C4-2B (cell line): ENCODE measurements around the gene PPIF.

Experiments
- H3K27ac ChIP-seq: fragments of 450-650 bp; 2 replicates; pipeline ENCODE4 v1.5.1; 2017
- ZFX ChIP-seq: fragments of 450-650 bp; IDR thresholded peaks from 2 replicates; pipeline ENCODE4 v1.6.1; 2017
- TF ChIP-seq, protein P1 (sequence below): fragments of 450-650 bp; conservative IDR thresholded peaks from 2 replicates; pipeline ENCODE4 v1.5.1; 2017; ENCODE audit warnings: mild to moderate bottlenecking

The PPIF gene

DNA sequence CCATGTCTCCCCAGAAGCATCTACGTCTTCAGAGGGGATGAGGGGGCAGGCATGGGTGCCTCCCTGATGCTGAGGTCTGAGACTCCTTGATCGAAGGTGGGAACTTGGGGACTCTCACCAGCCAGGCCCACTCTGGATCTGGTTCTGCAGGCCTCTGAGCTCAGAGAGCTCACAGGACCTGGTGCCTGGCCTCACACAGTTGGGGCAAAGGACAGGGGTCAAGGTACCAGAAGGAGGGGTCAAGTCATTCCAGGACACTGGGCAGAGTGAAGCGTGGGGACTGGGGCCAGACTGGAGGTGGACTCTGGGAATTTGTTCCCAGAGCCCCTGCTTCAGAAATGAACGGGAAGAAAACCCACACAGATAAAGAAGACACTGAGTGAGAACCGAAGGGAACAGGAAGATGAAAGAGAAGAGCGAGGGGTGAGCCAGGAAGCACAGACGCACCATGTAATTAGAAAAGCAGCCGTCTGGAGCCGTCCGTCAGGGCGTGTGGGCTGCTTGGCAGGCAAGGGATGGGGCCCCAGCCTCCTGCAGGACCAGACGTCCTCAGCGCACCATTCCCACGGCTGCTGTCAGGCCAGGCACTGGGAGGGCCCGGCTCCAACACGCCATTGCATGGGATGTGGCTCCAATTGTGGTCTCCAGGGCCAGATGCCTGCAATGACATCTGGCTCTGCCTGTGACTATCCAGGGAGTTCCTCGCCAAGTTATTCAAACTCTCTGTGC, 50.5 kb downstream of the PPIF start:
- H3K27ac ChIP-seq: no peak overlapping the region
- TF ChIP-seq, protein P1, sequence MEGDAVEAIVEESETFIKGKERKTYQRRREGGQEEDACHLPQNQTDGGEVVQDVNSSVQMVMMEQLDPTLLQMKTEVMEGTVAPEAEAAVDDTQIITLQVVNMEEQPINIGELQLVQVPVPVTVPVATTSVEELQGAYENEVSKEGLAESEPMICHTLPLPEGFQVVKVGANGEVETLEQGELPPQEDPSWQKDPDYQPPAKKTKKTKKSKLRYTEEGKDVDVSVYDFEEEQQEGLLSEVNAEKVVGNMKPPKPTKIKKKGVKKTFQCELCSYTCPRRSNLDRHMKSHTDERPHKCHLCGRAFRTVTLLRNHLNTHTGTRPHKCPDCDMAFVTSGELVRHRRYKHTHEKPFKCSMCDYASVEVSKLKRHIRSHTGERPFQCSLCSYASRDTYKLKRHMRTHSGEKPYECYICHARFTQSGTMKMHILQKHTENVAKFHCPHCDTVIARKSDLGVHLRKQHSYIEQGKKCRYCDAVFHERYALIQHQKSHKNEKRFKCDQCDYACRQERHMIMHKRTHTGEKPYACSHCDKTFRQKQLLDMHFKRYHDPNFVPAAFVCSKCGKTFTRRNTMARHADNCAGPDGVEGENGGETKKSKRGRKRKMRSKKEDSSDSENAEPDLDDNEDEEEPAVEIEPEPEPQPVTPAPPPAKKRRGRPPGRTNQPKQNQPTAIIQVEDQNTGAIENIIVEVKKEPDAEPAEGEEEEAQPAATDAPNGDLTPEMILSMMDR: no peak
- TF ChIP-seq ZFX: no peak

DNA sequence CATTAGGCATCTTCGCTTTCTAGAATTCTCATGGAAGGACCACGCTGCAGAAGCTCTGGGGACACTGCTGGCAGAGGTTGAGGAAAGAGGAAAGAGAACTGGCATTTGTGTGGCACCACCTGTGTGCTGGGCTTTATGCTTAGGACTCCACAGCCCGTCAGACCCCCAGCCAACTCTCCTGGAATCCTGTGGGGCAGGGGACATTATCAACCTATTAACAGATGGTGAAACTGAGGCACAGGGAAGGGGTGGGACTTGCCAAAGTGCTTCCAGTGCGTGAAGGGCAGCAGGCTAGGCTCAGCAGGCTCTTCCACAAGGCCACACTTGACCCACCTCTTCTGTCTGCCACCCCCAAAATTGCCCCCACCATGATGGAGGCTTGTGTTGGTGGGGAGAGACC, 51.4 kb downstream of the PPIF start:
- no peak for TF ChIP-seq ZFX
- TF ChIP-seq, protein P1: no peak
- no peak overlapping the region for H3K27ac ChIP-seq

DNA sequence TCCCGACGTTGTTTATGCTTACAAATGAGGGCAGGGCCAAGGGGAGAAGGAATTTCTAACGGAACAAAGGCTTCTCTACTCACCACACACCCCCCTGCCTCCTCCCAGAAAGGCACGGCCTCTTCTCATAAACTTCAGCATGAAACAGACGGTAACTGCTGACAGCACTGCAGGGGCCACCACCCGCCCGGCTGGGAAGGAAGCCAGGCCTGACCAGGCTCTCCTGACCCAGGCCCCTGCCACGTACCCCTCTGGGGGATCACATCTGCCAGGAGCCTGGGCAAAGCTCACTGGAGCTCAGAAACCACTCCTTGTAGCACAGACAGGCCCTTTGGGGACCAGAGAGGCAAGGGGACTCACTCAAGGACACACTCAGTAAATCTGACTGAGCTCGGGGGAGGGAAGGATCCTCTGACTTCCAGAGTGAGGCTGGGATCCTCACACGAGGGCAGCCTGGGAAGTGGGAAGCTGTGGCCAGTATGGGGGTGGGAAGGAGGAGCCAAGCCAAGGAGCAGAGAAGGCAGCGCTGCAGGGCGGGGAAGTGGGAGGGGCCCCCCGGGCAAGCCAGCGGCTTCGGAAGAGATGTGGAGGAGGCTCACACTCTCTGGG, 52.1 kb downstream of the PPIF start:
- no peak for TF ChIP-seq ZFX
- TF ChIP-seq, protein P1: no peak
- no peak overlapping the region for H3K27ac ChIP-seq

DNA sequence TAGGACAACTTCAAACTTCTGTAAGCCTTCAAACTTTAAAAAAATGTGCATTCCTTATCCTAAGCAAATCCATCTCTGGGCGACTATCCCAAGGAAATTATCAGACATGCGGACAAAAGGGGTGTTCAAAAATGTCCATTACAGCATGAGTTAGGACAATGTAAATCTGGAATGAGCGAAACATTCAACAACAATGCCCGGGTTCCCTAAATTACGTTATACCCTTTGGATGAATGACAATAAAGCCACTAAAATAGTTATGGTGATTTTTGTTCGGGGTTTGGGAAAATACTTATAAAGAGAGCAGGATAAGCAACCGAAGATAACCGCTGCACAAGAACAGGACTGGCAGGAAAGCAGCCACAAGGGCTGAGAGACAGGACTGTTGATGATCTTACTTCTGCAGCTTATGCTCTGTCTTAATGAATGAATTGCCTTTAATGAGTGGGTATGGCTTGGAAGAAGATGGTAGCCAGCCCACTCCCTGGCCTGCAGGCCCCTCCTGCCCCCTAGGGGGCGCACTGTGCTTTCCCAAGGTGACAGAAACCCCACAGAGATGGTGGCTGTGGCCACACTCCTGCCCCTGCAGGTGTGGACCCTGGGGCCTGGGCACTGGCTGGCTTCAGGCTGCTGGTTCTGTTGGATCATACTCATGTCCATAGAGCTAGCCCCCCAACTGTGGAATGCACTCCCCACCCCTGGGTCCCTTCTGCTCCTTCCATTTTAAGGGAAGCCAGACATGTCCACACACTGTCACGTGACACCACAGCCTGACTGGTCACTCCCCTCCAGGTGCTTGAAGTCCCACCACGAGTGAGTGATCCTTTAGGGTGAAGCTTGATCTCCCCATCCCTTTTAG, 53.1 kb downstream of the PPIF start:
- H3K27ac ChIP-seq: no peak overlapping the region
- TF ChIP-seq, protein P1: no peak; the same call in 1 of the 2 replicates
- TF ChIP-seq ZFX: no peak

DNA sequence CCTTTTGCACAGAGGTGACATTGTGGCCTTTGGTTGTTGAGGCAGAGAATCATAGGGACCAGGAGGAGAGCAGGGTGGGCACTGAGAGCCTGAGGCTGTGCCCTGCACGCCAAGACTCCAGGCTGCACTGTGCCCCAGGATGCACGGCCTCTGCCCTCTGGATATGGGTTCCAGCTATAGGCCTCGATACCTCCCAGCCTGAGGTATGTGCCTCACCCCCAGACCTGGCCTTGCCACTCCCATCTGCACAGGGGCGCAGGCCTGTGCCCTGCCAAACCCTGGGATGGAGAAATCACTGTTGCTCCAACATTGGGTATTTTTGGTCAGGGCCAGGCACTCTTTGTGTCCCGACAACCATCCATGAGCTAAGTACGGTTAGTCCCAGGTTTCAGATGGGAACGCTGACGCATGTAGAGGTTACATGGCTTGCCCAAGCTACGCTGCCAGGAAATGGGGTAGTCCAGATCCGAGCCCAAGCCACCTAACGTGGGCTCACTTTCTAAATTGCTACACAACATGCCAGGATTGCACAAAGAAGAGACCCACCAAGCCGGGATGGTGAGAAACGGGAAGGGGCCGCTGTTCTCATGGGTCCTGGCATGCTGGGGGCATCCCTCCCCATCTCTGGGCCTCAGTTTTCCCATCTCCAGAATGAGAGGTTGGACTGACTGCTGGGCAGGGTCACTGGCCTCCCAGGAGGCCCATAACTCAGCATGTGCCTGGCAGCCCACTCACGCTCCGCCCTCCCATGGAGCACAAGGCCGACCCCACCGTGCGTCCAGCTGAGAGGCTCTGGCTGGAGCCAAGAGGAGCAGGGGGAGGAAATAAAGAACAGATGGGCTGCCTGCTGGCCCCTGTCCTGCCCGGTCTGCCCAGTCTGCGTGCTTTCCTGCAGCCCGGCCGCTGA, 54.0 kb downstream of the PPIF start:
- TF ChIP-seq ZFX: no peak
- TF ChIP-seq, protein P1: no peak
- no peak overlapping the region for H3K27ac ChIP-seq

DNA sequence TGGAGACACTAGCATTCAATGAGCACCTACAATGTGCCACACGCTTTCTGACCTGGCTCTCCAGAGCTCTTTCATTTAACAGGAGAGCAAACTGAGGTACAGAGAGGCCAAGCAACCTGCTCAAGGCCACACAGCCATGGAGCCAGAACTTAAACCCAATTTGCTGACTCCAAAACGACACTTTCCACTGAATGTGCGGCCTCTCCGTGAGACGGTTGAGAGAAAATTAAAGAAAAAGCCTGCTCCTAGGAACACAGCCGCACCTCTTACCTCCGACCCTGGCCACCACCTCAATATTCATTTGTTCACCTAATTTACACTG, 55.3 kb downstream of the PPIF start:
- TF ChIP-seq ZFX: no peak
- TF ChIP-seq, protein P1: no peak
- no peak overlapping the region for H3K27ac ChIP-seq
